Measurements from ENCODE around the gene OSBPL3.

Gene OSBPL3

GRCh38 chr7:24827589-24827988 is 152.4 kb downstream of the OSBPL3 start:
- DNase-seq (ENCODE audit: low spot score) = no peak

- DNase-seq (ENCODE audit: low spot score) = no peak
Measured at GRCh38 chr7:24827027-24827426, 153.0 kb downstream of the OSBPL3 start.

GRCh38 chr7:24826662-24827020 is 153.3 kb downstream of the OSBPL3 start:
- no peak for DNase-seq (ENCODE audit: low spot score)

- no peak for DNase-seq (ENCODE audit: low spot score)
Measured at GRCh38 chr7:24825931-24826661, 153.9 kb downstream of the OSBPL3 start.

- peak; percentile 41 for DNase-seq (ENCODE audit: low spot score)
Measured at GRCh38 chr7:24825381-24825794, 154.6 kb downstream of the OSBPL3 start.

GRCh38 chr7:24824896-24825295 is 155.1 kb downstream of the OSBPL3 start:
- DNase-seq (ENCODE audit: low spot score) = no peak

GRCh38 chr7:24824400-24824799 is 155.6 kb downstream of the OSBPL3 start:
- no peak for DNase-seq (ENCODE audit: low spot score)

GRCh38 chr7:24821754-24822054 is 158.3 kb downstream of the OSBPL3 start:
- DNase-seq (ENCODE audit: low spot score) = no peak

- DNase-seq (ENCODE audit: low spot score) = peak; percentile 84
Measured at GRCh38 chr7:24821045-24821753, 158.8 kb downstream of the OSBPL3 start.

GRCh38 chr7:24820730-24821044 is 159.3 kb downstream of the OSBPL3 start:
- no peak for DNase-seq (ENCODE audit: low spot score)

- peak; percentile 91 for DNase-seq (ENCODE audit: low spot score)
Measured at GRCh38 chr7:24819916-24820689, 159.9 kb downstream of the OSBPL3 start.

GRCh38 chr7:24817339-24817738 is 162.6 kb downstream of the OSBPL3 start:
- no peak for DNase-seq (ENCODE audit: low spot score)

- DNase-seq (ENCODE audit: low spot score) = no peak
Measured at GRCh38 chr7:24816868-24817267, 163.1 kb downstream of the OSBPL3 start.

- peak; percentile 85 for DNase-seq (ENCODE audit: low spot score)
Measured at GRCh38 chr7:24812305-24812945, 167.6 kb downstream of the OSBPL3 start.

GRCh38 chr7:24808518-24808917 is 171.5 kb downstream of the OSBPL3 start:
- no peak for DNase-seq (ENCODE audit: low spot score)

- DNase-seq (ENCODE audit: low spot score) = no peak
Measured at GRCh38 chr7:24802300-24802699, 177.7 kb downstream of the OSBPL3 start.

- no peak for DNase-seq (ENCODE audit: low spot score)
Measured at GRCh38 chr7:24801883-24802282, 178.1 kb downstream of the OSBPL3 start.

- no peak for DNase-seq (ENCODE audit: low spot score)
Measured at GRCh38 chr7:24800667-24801066, 179.3 kb downstream of the OSBPL3 start.

GRCh38 chr7:24800073-24800472 is 179.9 kb downstream of the OSBPL3 start:
- no peak for DNase-seq (ENCODE audit: low spot score)

GRCh38 chr7:24799506-24799905 is 180.5 kb downstream of the OSBPL3 start:
- DNase-seq (ENCODE audit: low spot score) = no peak

GRCh38 chr7:24798261-24798660 is 181.7 kb downstream of the OSBPL3 start:
- DNase-seq (ENCODE audit: low spot score) = no peak

- DNase-seq (ENCODE audit: low spot score) = no peak
Measured at GRCh38 chr7:24797270-24797669, 182.7 kb downstream of the OSBPL3 start.

GRCh38 chr7:24795407-24795767 is 184.6 kb downstream of the OSBPL3 start:
- no peak for DNase-seq (ENCODE audit: low spot score)
